Breast epithelium (tissue), 3 donors: ENCODE data around the gene NOS1AP.

Source experiments
- CTCF ChIP-seq, 3 donors: fragments of 450-650 bp; IDR thresholded peaks; one replicate each; pipeline ENCODE4 v1.5.1; 2016 to 2017; ENCODE audit warnings: antibody characterized with exemption in 3 of 3, mild to moderate bottlenecking in 3 of 3, moderate library complexity in 3 of 3
- POLR2A ChIP-seq: fragments of 450-650 bp; IDR thresholded peaks from one replicate; pipeline ENCODE4 v1.6.1; 2016; ENCODE audit warnings: antibody characterized with exemption, mild to moderate bottlenecking, moderate library complexity
- POLR2AphosphoS5 ChIP-seq, 3 donors: sonication (generic); formaldehyde crosslinking; IDR thresholded peaks; one replicate each; pipeline ENCODE4 v1.6.1; 2017; ENCODE audit warnings: antibody characterized with exemption in 3 of 3

DNA sequence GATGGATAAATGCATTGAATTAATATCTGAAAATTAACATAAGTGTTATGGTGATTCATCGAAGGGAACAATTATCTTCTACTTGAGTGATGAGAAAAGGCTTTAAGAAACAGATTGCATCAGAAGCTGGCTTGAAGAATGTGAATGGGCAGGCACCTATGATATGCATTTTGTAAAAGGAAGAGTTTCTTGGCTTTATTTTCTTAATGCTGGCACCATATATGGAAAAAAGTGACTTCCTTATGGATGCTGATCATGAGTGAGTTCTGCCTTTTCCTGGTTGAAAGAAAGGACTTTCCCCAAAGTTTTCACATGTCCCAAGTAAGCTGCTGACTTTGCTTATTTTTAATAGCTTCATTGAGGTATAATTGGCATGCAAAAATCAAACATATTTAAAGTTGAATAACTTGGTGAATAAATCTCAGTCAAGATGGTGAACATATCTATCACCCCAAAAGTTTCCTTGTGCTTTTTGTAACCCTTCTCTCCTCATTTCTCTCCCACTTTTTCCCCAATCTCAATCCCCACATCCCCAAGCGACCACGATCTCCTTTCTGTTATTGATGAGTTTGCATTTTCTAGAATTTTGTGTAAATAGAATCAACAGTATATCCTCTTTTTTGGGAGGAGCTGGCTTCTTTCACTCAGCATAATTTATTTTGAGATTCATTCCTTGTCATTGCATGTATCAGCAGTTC lies 233.0 kb downstream of the NOS1AP start:
- TF ChIP-seq CTCF (IDR thresholded peaks at IDR 0.05) = no peak
- no peak for TF ChIP-seq POLR2A
- TF ChIP-seq POLR2AphosphoS5 (IDR thresholded peaks at IDR 0.05) = no peak
